HG03520 (cell line): ENCODE measurements around the gene SERF1B.
"Not testable (repeated sequence)": the region's sequence is repeated elsewhere in the genome, so short reads cannot be mapped to it uniquely, and the experiment has no call there.

Source experiments
- ATAC-seq: cut with Tn5 transposase; IDR thresholded peaks from one replicate; pipeline ENCODE4 v1.9.1; 2021; ENCODE audit warnings: mild to moderate bottlenecking, moderate library complexity; ENCODE audit not compliant: unreplicated experiment

Gene SERF1B

GRCh38 chr5:70025106-70025844 is at the start of gene SERF1B:
Gene SERF1B (plus strand): TSS chr5:70025251. CDS start chr5:70025452, 201 bp downstream.
- peak; percentile 88 for ATAC-seq

DNA sequence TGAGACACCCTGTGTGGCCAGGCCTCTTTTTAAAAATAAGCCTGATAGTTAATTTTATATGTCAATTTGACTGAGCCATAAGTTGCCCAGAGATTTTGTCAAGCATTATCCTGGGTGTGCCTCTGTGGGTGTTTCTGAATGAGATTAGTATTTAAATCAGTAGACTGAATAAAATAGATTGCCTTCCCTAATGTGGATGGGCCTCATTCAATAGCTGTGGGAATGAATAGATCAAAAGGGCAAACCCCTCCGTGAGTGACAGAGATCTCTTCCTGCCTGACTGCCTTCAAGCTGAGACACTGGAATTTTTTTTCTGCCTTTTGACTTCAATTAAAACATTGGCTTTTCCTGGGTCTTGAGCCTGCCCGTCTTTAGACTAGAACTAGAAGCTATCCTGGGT is 33.3 kb upstream of the SERF1B start:
- ATAC-seq = not testable (repeated sequence)

DNA sequence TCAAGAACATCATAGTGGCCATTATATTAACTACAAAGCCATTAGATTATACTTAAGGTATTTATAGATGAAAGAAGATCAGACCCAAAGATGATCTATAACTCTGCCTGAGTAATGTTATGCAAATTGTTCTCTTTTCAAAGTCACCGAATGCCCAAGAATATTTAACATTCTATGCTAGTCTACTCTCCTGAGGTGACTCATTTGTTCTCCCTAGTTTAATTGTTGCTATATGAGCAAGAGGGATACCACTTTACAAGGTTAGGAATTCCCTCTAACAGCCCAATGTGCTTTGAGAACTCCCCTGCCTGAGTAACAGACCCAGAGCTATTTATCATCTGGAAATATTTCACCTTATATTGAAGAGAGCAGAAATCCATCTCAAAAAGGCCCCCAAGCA is 29.5 kb upstream of the SERF1B start:
- ATAC-seq = not testable (repeated sequence)

DNA sequence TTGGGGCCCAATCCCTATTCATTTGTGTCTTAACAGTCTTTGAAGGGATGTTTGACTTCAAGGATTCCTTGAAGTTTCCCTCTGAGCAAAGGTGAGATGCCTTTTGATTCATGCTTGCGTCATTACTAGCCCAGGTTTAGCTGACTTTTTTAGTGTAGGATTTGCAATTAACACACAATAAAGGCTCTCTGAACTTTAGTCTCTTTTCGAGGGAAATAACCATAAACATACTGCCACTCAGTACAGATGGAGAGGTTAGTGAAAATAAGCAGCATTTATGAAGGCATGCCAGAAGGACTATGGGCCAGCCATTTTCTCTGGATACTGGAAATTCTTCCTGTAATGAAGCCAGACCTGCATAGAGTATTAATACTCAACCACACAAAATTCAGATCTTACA is 4.4 kb upstream of the SERF1B start:
- not testable (repeated sequence) for ATAC-seq

DNA sequence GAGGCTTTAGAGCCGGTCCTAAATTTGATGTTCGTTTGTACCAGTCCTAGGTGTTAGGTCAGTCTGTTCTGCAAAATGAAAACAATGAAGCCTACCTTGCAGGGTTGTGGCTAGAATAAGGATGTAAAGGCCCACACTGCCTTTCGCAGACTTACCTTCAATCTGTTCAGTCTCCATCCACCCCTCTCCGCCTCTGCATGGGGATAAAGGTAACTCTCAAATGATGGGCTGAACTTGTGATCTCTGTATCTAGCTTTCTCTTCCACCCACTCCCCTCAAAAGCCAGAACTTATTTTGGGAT is 744 bp downstream of the SERF1B start:
- not testable (repeated sequence) for ATAC-seq

- ATAC-seq = not testable (repeated sequence)
Observed at GRCh38 chr5:70031204-70031603, 6.2 kb downstream of the SERF1B start.

GRCh38 chr5:70041411-70041810 is 16.4 kb downstream of the SERF1B start:
- ATAC-seq = not testable (repeated sequence)

- ATAC-seq = not testable (repeated sequence)
Observed at GRCh38 chr5:70049790-70050142, 24.7 kb downstream of the SERF1B start.

DNA sequence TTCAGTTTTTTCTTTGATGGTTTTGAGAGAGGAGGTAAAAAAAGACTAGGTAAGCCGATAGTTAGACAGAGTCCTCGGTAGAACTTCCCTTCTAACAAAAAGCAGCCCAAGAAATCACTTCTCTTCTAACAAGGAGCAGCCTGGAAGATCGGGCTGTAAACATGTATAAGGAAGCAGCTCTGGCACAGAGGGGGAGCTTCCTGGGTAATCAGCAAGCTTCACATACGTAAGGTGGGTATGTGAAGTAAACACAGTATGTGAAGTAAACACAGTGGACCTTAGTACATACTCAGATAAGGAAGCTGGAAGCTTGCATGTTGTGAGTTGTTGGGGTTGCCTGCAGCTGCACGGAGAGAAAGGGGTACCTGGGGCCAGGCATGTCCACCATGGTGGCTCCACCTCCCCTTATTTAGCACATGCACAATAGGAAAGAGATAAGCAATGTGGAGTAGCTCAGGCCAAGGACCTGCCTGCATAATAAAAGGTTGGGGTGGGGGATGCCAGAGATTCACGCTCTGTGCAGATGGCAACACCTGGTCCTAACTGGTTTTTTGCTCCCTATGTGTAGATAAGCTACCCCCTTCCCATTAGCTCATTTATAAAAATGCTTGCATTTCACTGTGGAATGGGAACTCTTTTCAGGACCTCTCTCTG is 31.4 kb downstream of the SERF1B start:
- ATAC-seq = not testable (repeated sequence)

DNA sequence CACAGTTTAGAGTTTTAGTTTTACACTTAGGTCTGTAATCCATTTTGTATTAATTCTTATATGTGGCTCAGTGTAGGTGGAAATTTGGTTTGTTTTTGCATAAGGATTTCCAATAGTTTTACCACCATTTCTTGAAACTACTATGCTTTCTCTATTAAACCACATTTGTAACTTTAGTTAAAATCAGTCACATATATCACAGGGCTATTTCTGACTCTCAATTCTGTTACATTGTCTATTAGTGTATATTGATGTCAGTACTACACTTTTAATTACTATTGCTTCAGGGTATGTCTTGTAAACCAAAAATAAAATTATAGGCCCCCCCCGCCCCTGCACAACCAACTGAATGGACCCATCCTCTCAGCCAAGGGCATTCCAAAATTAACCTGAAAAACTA is 32.1 kb downstream of the SERF1B start:
- not testable (repeated sequence) for ATAC-seq

- not testable (repeated sequence) for ATAC-seq
Observed at GRCh38 chr5:70077632-70078031, 52.6 kb downstream of the SERF1B start.

DNA sequence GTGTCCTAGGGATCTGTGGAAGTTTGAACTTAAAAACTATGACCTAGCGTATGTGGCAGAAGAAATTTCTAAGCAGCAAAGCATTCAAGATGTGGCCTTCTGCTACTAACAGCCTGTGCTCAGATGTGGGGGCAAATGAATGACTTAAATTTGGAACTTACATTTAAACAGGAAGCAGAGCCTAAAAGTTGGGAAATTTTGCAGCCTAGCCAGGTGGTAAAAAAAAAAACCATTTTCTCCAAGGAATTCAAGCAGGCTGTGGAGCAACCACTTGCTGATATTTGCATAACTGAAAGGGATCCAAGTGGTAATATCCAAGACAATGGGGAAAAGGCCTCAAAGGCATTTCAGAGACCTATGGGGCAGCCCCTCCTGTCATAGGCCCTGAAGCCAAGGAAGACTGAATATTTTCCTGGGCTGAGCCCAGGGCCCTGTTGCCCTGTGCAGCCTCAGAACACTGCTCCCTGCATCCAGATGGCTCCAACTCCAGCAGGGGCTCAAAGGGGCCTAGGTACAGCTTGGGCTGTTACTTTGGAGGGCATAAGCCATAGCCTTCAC is 63.9 kb downstream of the SERF1B start:
- not testable (repeated sequence) for ATAC-seq

- ATAC-seq = not testable (repeated sequence)
Observed at GRCh38 chr5:70091776-70092175, 66.7 kb downstream of the SERF1B start.
